ENCODE data around the gene RNASEH2B. TPM values are rescaled to one million over a fixed set of nuclear protein-coding genes. Genes with fewer than 3 reads are reported as not detected.
A peak's percentile ranks its signal among the peaks of the same experiment; 100 is the strongest.

RNASEH2B gene
- total and polyA plus RNA-seq, 2 of the 13 experiments (the other 11 are each of a cell fraction or from before 2014, with no cell fraction given): 17.2 to 55.4 TPM

GRCh38 chr13:50940509-50940908 is 30.9 kb downstream of the RNASEH2B start (continued):
- no peak for TF ChIP-seq ZNF318 (CRISPR knock-in tag; IDR thresholded peaks at IDR 0.05)
- TF ChIP-seq MED8 (CRISPR knock-in tag; IDR thresholded peaks at IDR 0.05; ENCODE audit: insufficient replicate concordance): no peak
- TF ChIP-seq ZFP82 (CRISPR knock-in tag; IDR thresholded peaks at IDR 0.05; ENCODE audit: borderline replicate concordance): no peak
- no peak for TF ChIP-seq HIC2 (CRISPR knock-in tag; IDR thresholded peaks at IDR 0.05; ENCODE audit: low read depth)
- TF ChIP-seq JUNB (CRISPR knock-in tag; IDR thresholded peaks at IDR 0.05; ENCODE audit: borderline replicate concordance): no peak
- no peak for TF ChIP-seq PRMT3 (CRISPR knock-in tag; IDR thresholded peaks at IDR 0.05; ENCODE audit: borderline replicate concordance, low read depth)
- no peak for TF ChIP-seq ZNF777 (CRISPR knock-in tag; IDR thresholded peaks at IDR 0.05)
- TF ChIP-seq HHEX (CRISPR knock-in tag; IDR thresholded peaks at IDR 0.05): peak; percentile 56; the same call in 1 of the 2 replicates
- no peak for TF ChIP-seq THAP8 (CRISPR knock-in tag; IDR thresholded peaks at IDR 0.05; ENCODE audit: borderline replicate concordance)
- no peak for TF ChIP-seq ZMAT5 (CRISPR knock-in tag; IDR thresholded peaks at IDR 0.05; ENCODE audit: borderline replicate concordance, low read depth)
- TF ChIP-seq ZNF10 (CRISPR knock-in tag; IDR thresholded peaks at IDR 0.05; ENCODE audit: borderline replicate concordance, low read depth): no peak
- no peak for TF ChIP-seq DMTF1 (CRISPR knock-in tag; IDR thresholded peaks at IDR 0.05)
- TF ChIP-seq ZNF552 (CRISPR knock-in tag; IDR thresholded peaks at IDR 0.05; ENCODE audit: borderline replicate concordance): no peak
- TF ChIP-seq ZNF275 (CRISPR knock-in tag; IDR thresholded peaks at IDR 0.05; ENCODE audit: borderline replicate concordance): no peak
